Measurements from ENCODE around the gene TUBB2B. TPM values are rescaled to one million over a fixed set of nuclear protein-coding genes. Genes with fewer than 3 reads are reported as not detected.

The TUBB2B gene
- total and polyA plus RNA-seq, 4 donors: 0.22 to 4.6 (median 3.2) TPM

- no peak for TF ChIP-seq GABPA (IDR thresholded peaks at IDR 0.05 in 1 of 2, conservative IDR thresholded peaks at IDR 0.05 in 1 of 2)
- TF ChIP-seq RXRA (IDR thresholded peaks at IDR 0.05): no peak
- no peak for TF ChIP-seq HNF4G (IDR thresholded peaks at IDR 0.05)
- no peak for TF ChIP-seq NR2F2 (IDR thresholded peaks at IDR 0.05)
- no peak for TF ChIP-seq HNF4A (conservative IDR thresholded peaks at IDR 0.05)
- TF ChIP-seq, protein P1, sequence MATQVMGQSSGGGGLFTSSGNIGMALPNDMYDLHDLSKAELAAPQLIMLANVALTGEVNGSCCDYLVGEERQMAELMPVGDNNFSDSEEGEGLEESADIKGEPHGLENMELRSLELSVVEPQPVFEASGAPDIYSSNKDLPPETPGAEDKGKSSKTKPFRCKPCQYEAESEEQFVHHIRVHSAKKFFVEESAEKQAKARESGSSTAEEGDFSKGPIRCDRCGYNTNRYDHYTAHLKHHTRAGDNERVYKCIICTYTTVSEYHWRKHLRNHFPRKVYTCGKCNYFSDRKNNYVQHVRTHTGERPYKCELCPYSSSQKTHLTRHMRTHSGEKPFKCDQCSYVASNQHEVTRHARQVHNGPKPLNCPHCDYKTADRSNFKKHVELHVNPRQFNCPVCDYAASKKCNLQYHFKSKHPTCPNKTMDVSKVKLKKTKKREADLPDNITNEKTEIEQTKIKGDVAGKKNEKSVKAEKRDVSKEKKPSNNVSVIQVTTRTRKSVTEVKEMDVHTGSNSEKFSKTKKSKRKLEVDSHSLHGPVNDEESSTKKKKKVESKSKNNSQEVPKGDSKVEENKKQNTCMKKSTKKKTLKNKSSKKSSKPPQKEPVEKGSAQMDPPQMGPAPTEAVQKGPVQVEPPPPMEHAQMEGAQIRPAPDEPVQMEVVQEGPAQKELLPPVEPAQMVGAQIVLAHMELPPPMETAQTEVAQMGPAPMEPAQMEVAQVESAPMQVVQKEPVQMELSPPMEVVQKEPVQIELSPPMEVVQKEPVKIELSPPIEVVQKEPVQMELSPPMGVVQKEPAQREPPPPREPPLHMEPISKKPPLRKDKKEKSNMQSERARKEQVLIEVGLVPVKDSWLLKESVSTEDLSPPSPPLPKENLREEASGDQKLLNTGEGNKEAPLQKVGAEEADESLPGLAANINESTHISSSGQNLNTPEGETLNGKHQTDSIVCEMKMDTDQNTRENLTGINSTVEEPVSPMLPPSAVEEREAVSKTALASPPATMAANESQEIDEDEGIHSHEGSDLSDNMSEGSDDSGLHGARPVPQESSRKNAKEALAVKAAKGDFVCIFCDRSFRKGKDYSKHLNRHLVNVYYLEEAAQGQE (IDR thresholded peaks at IDR 0.05): no peak
- TF ChIP-seq FOXA2 (IDR thresholded peaks at IDR 0.05): no peak
- TF ChIP-seq CTCF (IDR thresholded peaks at IDR 0.05; ENCODE audit: low read depth, low read length, missing input control): no peak
- TF ChIP-seq YY1 (IDR thresholded peaks at IDR 0.05): no peak
- TF ChIP-seq EGR1 (IDR thresholded peaks at IDR 0.05; ENCODE audit: low read depth in 2 of 2): no peak
- no peak for TF ChIP-seq ZBTB33 (IDR thresholded peaks at IDR 0.05)
- no peaks in the 10 kb centered on the region for H3K27me3 ChIP-seq (ENCODE audit: control insufficient read depth in 4 of 4, insufficient read depth in 4 of 4, low read length in 3 of 4)
- H3K27ac ChIP-seq (ENCODE audit: low read depth in 1 of 2, low read length in 2 of 2): no peak overlapping the region
- no peaks in the 10 kb centered on the region for H3K36me3 ChIP-seq (ENCODE audit: control insufficient read depth in 4 of 4, insufficient read depth in 3 of 4, low read depth in 1 of 4, low read length in 3 of 4)
- DNase-seq (ENCODE audit: low spot score): no peak
- WGBS: 95% methylated on average over 22 of the region's 22 CpGs
- no peak overlapping the region for H3K4me3 ChIP-seq (ENCODE audit: low read depth in 1 of 3, low read length in 3 of 3)
- H3K9ac ChIP-seq (ENCODE audit: low read depth in 1 of 2, low read length in 2 of 2): no peak overlapping the region
- H3K9me3 ChIP-seq (ENCODE audit: control insufficient read depth in 4 of 4, low read length in 3 of 4): no peaks in the 10 kb centered on the region
- H3K4me1 ChIP-seq (ENCODE audit: control insufficient read depth in 4 of 4, insufficient read depth in 4 of 4, low read length in 3 of 4): peaks cover 0 to 7% (median 4%) of the 10 kb centered on the region in 4 donors
These were observed 25.6 kb upstream of the TUBB2B start for GRCh38 chr6:3252861-3253596.

DNA sequence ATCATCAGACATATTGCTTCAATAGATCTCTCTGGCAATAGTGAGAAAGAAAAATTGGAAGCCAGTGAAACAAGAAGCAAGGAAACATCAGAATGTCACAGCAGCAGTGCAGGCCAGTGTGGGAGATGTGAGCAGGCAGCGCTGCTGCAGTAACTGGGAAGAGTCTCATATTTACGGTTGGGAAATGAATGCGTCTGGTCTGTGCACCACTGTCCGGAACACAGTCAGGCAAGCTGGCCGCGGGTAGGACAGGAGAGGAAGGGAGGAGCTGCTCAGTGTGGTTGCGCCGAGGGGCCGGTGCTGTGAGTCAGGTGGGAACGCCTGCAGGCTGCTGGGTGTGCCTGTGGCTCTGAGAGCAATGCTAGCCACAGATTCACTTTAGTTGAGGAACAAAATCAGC is 24.9 kb upstream of the TUBB2B start:
- WGBS: 95% methylated on average over 10 of the region's 10 CpGs
- H3K36me3 ChIP-seq (ENCODE audit: control insufficient read depth in 4 of 4, insufficient read depth in 3 of 4, low read depth in 1 of 4, low read length in 3 of 4): no peaks in the 10 kb centered on the region
- TF ChIP-seq HNF4G (IDR thresholded peaks at IDR 0.05) (no peak), FOXA1 (IDR thresholded peaks at IDR 0.05) (no peak), FOXA2 (IDR thresholded peaks at IDR 0.05) (no peak), YY1 (IDR thresholded peaks at IDR 0.05) (no peak), RAD21 (IDR thresholded peaks at IDR 0.05) (no peak), TAF1 (conservative IDR thresholded peaks at IDR 0.05) (no peak), RXRA (IDR thresholded peaks at IDR 0.05) (no peak), HNF4A (conservative IDR thresholded peaks at IDR 0.05) (no peak), CTCF (IDR thresholded peaks at IDR 0.05; ENCODE audit: low read depth, low read length, missing input control) (no peak), GABPA (IDR thresholded peaks at IDR 0.05 in 1 of 2, conservative IDR thresholded peaks at IDR 0.05 in 1 of 2) (no peak), SP1 (IDR thresholded peaks at IDR 0.05) (no peak), JUND (IDR thresholded peaks at IDR 0.05) (no peak), MAX (IDR thresholded peaks at IDR 0.05) (no peak)
- TF ChIP-seq, protein P2, sequence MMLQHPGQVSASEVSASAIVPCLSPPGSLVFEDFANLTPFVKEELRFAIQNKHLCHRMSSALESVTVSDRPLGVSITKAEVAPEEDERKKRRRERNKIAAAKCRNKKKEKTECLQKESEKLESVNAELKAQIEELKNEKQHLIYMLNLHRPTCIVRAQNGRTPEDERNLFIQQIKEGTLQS (IDR thresholded peaks at IDR 0.05): no peak
- no peak overlapping the region for H3K27ac ChIP-seq (ENCODE audit: low read depth in 1 of 2, low read length in 2 of 2)
- no peaks in the 10 kb centered on the region for H3K27me3 ChIP-seq (ENCODE audit: control insufficient read depth in 4 of 4, insufficient read depth in 4 of 4, low read length in 3 of 4)
- no peak for DNase-seq (ENCODE audit: low spot score)
- no peaks in the 10 kb centered on the region for H3K9me3 ChIP-seq (ENCODE audit: control insufficient read depth in 4 of 4, low read length in 3 of 4)
- H3K4me1 ChIP-seq (ENCODE audit: control insufficient read depth in 4 of 4, insufficient read depth in 4 of 4, low read length in 3 of 4): peaks cover 0 to 7% (median 4%) of the 10 kb centered on the region in 4 donors
- no peak overlapping the region for H3K4me3 ChIP-seq (ENCODE audit: low read depth in 1 of 3, low read length in 3 of 3)
- H3K9ac ChIP-seq (ENCODE audit: low read depth in 1 of 2, low read length in 2 of 2): no peak overlapping the region
